SK-N-SH treated with all-trans-retinoic acid at 6 μM for 48 hours (cell line): ENCODE results near the gene TMEM134.

Source experiments
- CREB5 ChIP-seq: fragments of 250-450 bp; sonication (Bioruptor Pico); IDR thresholded peaks from 2 replicates; pipeline ENCODE4 v1.5.1; 2020; ENCODE audit warnings: low read depth, mild to moderate bottlenecking, moderate library complexity
- ZNF565 ChIP-seq: fragments of 450-650 bp; formaldehyde crosslinking; conservative IDR thresholded peaks from 2 replicates; pipeline ENCODE4 v1.5.0; 2020; ENCODE audit warnings: low read depth, mild to moderate bottlenecking, moderate library complexity

- TF ChIP-seq ZNF565 (no peak), CREB5 (CRISPR knock-in tag) (no peak)
These were observed 31.4 kb upstream of the TMEM134 start for GRCh38 chr11:67500484-67500821.
